Subcutaneous abdominal adipose tissue (tissue), 5 donors: ENCODE measurements around the gene SRC.
A peak's percentile ranks its signal among the peaks of the same experiment; 100 is the strongest.

ENCODE experiments used
- H3K27ac ChIP-seq: one replicate; pipeline ENCODE4 v1.7.0; 2013; ENCODE audit warnings: low read depth, mild to moderate bottlenecking, inconsistent platforms, low read length, moderate library complexity
- H3K27me3 ChIP-seq, 5 donors: one replicate each; pipeline ENCODE4 v1.7.0; 2013; ENCODE audit warnings: low read length in 5 of 5, inconsistent platforms in 1 of 5; ENCODE audit not compliant: control insufficient read depth in 5 of 5, insufficient read depth in 4 of 5
- H3K36me3 ChIP-seq, 5 donors: one replicate each; pipeline ENCODE4 v1.7.0; 2013; ENCODE audit warnings: low read length in 5 of 5; ENCODE audit not compliant: control insufficient read depth in 5 of 5, insufficient read depth in 5 of 5
- H3K4me1 ChIP-seq, 5 donors: one replicate each; pipeline ENCODE4 v1.7.0; 2013; ENCODE audit warnings: low read length in 5 of 5, mild to moderate bottlenecking in 3 of 5, moderate library complexity in 1 of 5; ENCODE audit not compliant: control insufficient read depth in 5 of 5, insufficient read depth in 5 of 5
- H3K4me3 ChIP-seq, 5 donors: one replicate each; pipeline ENCODE4 v1.7.0; 2013; ENCODE audit warnings: low read length in 5 of 5, low read depth in 1 of 5
- H3K9ac ChIP-seq, 5 donors: one replicate each; pipeline ENCODE4 v1.7.0; 2013; ENCODE audit warnings: low read length in 5 of 5, mild to moderate bottlenecking in 4 of 5, moderate library complexity in 3 of 5
- H3K9me3 ChIP-seq, 5 donors: one replicate each; pipeline ENCODE4 v1.7.0; 2013; ENCODE audit warnings: low read length in 5 of 5; ENCODE audit not compliant: control insufficient read depth in 5 of 5
- donor health status: healthy.
- donor health status: healthy.
- donor health status: healthy.
- donor health status: healthy.
- donor health status: healthy.

The SRC gene

DNA sequence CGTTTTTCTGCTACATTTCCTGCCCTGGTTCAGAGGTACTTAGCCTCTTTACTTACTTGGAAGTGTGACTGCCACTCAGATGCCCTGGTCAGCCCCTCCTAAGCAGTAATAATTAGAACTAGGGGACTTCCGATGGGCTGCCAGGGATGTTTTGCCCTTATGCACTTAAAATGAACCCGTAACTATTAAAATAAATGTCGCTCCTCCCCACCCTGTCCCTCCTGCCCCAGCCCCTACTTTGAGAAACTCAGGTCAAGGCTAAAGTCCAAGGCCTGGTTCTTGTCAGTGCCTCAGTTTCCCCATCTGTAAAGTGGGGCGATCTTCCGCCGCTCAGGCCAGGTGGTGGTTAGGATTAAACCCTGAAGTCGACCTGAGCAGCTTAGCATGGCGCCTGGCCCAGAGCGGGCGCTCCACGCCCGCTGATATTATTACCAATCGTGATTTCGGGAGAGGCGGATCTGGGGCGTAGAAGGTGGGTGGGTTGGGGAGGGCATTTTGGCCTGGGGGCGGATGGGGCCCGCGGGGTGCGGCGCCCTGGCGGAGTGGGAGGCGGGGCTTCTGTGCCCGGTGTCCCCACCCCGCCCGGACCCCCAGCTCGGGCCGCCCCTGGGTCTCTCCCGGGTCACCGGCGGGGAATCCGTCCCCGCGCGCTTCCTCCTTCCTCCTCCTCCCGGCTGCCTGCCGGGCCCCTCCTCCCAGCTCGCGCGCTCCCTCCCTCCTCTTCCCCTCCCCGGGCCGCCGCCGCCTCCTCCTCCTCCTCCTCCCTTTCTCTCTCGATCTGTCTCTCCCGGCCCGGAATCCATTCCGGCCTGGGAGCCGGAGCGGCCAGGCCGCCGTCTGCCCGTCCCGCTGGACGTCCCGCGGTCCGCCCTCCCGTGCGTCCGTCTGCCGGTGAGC, at the start of gene SRC:
Gene SRC (plus strand): TSS at position 802 of the 897 bp plus-strand sequence. CDS start 38,014 bp downstream, outside the sequence.
- Histone ChIP-seq H3K9ac (peak within 1 kb of the TSS; percentile 46 to 77 (median 69)), H3K9me3 (no peaks in the 10 kb centered on the region), H3K4me3 (peak within 1 kb of the TSS; percentile 50 to 58 (median 53)), H3K4me1 (peaks cover 9 to 38% (median 26%) of the 10 kb centered on the region in 5 donors), H3K27me3 (peaks cover 0 to 10% (median 0%) of the 10 kb centered on the region in 5 donors), H3K36me3 (no peaks in the 10 kb centered on the region), H3K27ac (peak within 1 kb of the TSS; percentile 46)

DNA sequence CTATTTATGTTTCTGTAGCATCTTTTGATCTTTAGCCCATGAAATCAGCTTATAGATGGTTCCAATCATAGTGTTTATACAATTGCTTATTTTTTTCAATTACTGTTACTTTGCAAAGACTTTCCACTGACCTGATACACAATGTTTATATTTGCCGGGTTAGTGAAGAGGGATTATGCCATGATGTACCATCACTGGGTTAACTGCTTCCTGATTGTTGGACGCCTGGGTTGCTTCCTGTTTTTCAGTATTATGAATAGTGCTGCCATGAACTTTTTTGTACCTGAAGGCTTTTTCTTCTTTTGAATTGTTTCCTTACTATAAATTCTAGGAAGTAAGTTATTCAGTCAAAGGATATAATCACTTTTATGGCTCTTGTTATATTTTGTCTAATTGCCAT, 49.6 kb upstream of the SRC start:
- no peak overlapping the region for H3K9ac ChIP-seq
- peaks cover 0 to 5% (median 0%) of the 10 kb centered on the region in 5 donors for H3K9me3 ChIP-seq
- H3K4me3 ChIP-seq, result no peak overlapping the region
- no peaks in the 10 kb centered on the region for H3K27me3 ChIP-seq
- H3K36me3 ChIP-seq, result peaks cover 0 to 13% (median 7%) of the 10 kb centered on the region in 5 donors
- peaks cover 3 to 34% (median 33%) of the 10 kb centered on the region in 5 donors for H3K4me1 ChIP-seq
- no peak overlapping the region for H3K27ac ChIP-seq

DNA sequence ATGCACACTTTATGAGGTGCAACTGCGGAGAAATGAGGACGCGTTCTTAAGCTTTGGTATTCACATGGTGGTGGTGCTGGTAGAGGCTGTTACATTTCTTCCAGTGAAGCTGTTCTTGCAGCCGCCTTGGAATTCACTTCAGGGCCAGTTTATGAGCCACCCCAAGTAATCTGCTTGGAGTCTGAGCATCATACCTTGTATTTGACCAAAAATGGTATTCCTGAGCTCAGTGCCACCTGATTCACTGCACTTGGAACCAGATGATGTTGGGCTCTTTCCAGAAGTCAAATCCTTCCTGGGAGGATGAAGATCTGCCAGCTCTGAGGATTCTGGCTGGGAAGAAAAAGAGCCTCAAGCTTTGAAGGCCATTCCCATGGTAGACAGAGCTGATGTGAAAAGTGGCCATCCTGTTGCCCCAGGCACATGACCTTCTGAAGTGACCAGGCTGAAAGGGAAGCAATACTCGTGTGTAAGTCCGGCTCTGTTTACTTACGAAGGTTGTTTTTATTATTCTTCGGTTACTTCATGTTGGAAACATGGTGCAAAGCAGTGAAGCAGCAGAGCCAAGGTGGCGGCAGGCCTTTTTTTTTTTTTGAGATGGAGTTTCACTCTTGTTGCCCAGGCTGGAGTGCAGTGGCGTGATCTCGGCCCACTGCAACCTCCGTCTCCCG, 48.7 kb upstream of the SRC start:
- Histone ChIP-seq H3K36me3 (peaks cover 3 to 18% (median 15%) of the 10 kb centered on the region in 5 donors), H3K4me3 (no peak overlapping the region), H3K9me3 (peaks cover 0 to 5% (median 0%) of the 10 kb centered on the region in 5 donors), H3K27me3 (no peaks in the 10 kb centered on the region), H3K4me1 (peaks cover 3 to 34% (median 33%) of the 10 kb centered on the region in 5 donors), H3K9ac (no peak overlapping the region), H3K27ac (no peak overlapping the region)

DNA sequence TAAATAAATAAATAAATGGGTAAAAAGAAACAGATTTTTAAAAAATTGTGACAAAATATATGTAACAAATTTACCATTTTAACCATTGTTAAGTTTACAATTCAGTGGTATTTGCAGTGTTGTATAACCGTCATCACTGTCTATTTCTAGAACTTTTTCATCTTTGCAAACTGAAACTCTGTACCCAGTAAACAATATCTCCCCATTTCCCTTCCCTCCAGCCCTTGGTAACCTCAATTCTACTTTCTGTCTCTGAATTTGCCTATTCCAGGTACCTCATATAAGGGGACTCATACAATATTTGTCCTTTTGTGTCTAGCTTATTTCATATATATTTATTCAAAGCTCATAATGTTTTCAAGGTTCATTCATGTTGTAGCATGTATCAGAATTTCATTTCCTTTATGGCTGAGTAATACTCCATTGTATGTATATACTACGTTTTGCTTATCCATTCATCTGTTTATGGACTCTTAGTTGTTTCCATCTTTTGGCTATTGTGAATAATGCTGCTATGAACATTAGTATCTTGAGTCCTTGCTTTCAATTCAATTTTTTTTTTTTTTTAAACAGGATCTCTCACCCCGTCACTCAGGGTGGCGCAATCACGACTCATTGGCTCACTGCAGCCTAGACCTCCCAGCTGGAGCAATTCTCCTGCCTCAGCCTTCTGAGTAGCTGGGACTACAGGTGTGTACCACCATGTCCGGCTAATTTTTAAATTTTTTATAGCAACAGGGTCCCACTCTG, 47.6 kb upstream of the SRC start:
- no peak overlapping the region for H3K27ac ChIP-seq
- no peak overlapping the region for H3K9ac ChIP-seq
- no peak overlapping the region for H3K4me3 ChIP-seq
- H3K27me3 ChIP-seq, result no peaks in the 10 kb centered on the region
- peaks cover 0 to 4% (median 0%) of the 10 kb centered on the region in 5 donors for H3K9me3 ChIP-seq
- peaks cover 5 to 26% (median 18%) of the 10 kb centered on the region in 5 donors for H3K36me3 ChIP-seq
- peaks cover 3 to 33% (median 30%) of the 10 kb centered on the region in 5 donors for H3K4me1 ChIP-seq

DNA sequence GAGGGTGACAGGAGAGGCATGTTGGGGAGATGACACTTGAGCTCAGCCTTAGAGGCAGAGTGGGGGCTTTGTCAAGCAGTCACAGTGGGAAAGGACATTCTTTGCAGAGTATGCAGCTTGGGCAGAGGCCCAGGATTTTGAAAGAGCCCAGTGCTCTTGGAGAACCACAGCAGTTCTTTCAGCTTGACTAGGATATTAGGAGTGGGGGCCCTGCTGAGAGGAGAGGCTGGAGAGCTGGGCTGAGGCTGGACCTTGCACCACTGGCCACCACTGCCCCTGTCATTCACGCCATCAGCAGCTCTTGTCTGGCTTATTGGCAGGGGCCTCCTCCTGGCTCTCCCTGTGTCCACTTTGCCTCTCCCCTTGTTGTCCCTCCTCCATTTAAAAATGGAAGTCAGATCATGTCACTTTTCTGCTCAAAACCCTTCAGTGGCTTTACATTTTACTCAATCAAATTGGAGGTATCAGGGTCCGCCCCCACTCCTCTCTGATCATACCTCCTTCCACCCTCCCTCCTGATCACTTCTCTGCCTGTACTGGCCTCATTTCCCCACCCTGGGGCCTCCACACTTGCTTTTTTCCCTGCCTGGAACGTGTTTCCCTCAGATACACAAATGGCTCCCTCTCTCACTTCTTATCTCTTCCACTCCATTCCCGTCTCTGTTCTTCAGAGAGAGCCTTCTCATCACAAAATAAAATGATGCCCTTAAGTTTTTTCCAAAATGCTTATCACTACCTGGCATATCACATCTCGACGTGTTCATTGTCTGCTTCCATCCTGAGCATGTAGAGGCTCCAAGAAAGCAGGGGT, 46.0 kb upstream of the SRC start:
- no peak overlapping the region for H3K27ac ChIP-seq
- H3K36me3 ChIP-seq, result peaks cover 5 to 35% (median 24%) of the 10 kb centered on the region in 5 donors

DNA sequence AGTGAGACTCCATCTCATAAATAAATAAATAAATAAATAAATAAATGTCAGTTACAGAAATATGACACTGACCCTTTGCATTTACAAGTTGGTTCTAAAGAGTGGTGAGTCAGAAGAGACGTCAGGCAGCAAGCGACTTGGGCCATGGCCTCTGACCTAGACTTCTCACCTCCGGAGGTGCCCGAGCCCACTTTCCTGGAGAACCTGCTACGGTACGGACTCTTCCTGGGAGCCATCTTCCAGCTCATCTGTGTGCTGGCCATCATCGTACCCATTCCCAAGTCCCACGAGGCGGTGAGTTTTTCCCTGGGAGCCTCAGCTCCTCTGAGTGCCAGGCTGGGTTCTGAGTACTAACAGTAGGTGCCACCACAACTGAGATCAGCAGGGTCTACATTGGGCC, 44.8 kb upstream of the SRC start:
- Histone ChIP-seq H3K9ac (no peak overlapping the region), H3K4me3 (no peak overlapping the region), H3K27me3 (no peaks in the 10 kb centered on the region), H3K27ac (no peak overlapping the region), H3K9me3 (no peaks in the 10 kb centered on the region), H3K4me1 (peaks cover 3 to 19% (median 15%) of the 10 kb centered on the region in 5 donors), H3K36me3 (peaks cover 5 to 36% (median 28%) of the 10 kb centered on the region in 5 donors)

More for the DNA sequence above, 46.0 kb upstream of the SRC start:
- H3K27me3 ChIP-seq, result no peaks in the 10 kb centered on the region
- no peak overlapping the region for H3K9ac ChIP-seq
- H3K9me3 ChIP-seq, result no peaks in the 10 kb centered on the region
- H3K4me3 ChIP-seq, result no peak overlapping the region
- H3K4me1 ChIP-seq, result peaks cover 3 to 22% (median 19%) of the 10 kb centered on the region in 5 donors

DNA sequence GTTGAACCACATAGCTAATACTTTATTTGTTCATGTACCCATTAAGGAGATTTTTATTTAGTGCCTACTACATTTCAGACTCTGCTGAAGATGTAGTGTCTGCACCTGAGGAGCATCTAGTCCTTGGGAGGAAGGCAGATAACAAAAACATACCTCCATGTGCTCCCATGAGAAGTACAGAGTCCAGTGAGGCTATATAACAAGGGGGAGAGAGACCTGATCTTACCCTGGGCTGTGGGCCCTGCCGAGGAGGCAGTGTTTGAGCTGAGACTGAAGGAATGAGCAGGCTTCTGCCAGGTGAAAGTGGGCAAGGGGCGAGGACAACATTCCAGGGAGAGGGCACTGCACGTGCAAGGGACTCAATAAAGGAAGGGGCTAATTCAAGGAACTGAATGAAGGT, 44.4 kb upstream of the SRC start:
- H3K9me3 ChIP-seq, result no peaks in the 10 kb centered on the region
- H3K27ac ChIP-seq, result no peak overlapping the region
- H3K27me3 ChIP-seq, result no peaks in the 10 kb centered on the region
- peaks cover 3 to 17% (median 13%) of the 10 kb centered on the region in 5 donors for H3K4me1 ChIP-seq
- no peak overlapping the region for H3K4me3 ChIP-seq
- peaks cover 5 to 40% (median 28%) of the 10 kb centered on the region in 5 donors for H3K36me3 ChIP-seq
- H3K9ac ChIP-seq, result no peak overlapping the region

DNA sequence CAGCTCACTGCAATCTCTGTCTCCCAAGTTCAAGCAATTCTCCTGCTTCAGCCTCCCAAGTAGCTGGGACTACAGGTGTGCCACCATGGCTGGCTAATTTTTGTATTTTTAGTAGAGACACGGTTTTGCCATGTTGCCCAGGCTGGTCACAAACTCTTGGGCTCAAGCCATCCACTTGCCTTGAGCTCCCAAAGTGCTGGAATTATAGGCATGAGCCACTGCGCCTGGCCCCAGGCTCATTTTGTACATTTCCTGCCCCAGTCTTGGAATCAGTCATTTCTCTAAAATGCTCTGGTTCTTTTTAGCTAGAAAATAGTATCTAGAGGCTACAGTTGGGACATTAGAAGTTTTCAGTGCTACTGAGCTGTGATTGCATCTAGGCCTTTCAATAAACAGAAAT, 43.0 kb upstream of the SRC start:
- Histone ChIP-seq H3K9me3 (no peaks in the 10 kb centered on the region), H3K9ac (no peak overlapping the region), H3K4me1 (peaks cover 0 to 11% (median 9%) of the 10 kb centered on the region in 5 donors), H3K4me3 (no peak overlapping the region), H3K27ac (no peak overlapping the region), H3K27me3 (no peaks in the 10 kb centered on the region), H3K36me3 (peaks cover 5 to 47% (median 35%) of the 10 kb centered on the region in 5 donors)

DNA sequence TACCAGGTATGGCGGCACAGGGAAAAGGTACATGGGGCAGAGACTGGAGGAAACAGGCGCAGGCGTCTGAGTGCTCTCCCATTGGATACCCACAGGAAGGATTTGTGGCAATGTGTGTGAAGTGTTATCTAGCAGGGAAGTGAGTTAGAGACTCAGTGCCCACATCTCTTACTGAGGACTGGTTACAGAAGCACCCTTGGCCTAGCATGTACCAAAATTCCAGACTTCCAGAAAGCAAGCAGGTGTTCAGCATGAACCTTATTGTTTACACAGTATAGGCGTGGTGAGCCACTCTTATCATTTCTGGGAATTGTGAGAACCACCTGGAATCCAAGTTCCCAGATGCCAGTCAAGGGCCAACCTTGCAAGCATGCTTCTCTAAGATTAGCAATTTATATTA, 42.3 kb upstream of the SRC start:
- no peak overlapping the region for H3K9ac ChIP-seq
- no peak overlapping the region for H3K27ac ChIP-seq
- no peak overlapping the region for H3K4me3 ChIP-seq
- H3K36me3 ChIP-seq, result peaks cover 5 to 53% (median 41%) of the 10 kb centered on the region in 5 donors
- H3K9me3 ChIP-seq, result no peaks in the 10 kb centered on the region
- peaks cover 0 to 17% (median 9%) of the 10 kb centered on the region in 5 donors for H3K4me1 ChIP-seq
- no peaks in the 10 kb centered on the region for H3K27me3 ChIP-seq
